HG02798 (cell line): ENCODE measurements around the gene SEMA4C.
"Not testable (repeated sequence)": the region's sequence is repeated elsewhere in the genome, so short reads cannot be mapped to it uniquely, and the experiment has no call there.

Source experiments
- ATAC-seq: cut with Tn5 transposase; IDR thresholded peaks from one replicate; pipeline ENCODE4 v1.9.1; 2021; ENCODE audit warnings: mild to moderate bottlenecking; ENCODE audit not compliant: unreplicated experiment, poor library complexity

The SEMA4C gene

DNA sequence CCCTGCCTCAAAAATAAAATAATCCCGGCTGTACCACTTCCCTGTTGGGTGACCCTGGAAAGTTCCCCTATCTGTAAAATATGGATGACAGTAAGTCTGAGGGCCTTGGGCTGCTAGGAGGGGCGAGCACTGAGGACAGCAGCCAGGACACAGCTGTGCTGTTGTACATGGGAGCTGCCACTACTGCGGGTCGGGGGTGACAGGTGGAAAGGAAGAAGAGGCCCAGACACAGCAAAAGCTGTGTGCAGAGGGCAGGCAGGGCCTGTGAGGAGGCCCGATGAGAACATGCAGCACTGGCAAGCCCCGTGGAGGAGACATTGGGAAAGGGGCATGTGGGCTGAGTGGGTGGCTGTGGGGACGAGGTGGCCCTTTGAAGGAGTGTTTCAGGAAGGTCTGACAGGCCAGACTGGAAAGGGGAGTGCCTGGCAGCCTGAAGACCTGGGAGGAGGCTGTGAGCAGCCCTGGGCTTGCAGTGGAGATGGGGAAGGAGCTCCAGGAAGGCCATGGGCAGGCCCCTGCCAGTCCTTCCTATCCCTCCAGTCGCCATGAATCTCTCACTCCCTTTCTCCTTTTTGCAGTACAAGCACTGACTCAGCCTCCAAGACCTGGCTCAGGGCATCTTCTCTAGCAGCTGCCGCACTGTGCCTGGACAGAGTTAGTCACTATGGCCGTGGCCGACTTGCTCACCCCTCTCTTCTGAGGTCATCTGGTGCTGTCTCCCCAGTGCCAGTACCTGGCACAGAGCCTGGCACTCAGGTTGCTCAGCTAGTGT, 28.9 kb upstream of the SEMA4C start:
- no peak for ATAC-seq

DNA sequence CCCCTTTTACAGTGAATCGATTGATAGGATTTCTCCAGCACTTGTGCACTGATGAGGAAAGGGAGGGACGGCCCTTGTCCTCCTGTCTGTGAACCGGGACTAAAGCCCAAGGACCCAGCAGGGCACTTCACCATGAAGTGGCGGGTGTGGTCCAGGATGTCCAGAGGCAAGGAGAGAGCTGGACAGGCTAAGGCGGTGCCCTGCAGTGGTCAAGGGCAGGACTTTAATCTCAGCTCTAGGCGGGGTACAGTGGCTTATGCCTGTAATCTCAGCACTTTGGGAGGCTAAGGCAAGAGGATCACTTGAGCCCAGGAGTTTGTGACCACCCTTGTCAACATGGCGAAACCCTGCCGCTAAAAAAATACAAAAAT, 28.2 kb upstream of the SEMA4C start:
- no peak for ATAC-seq

DNA sequence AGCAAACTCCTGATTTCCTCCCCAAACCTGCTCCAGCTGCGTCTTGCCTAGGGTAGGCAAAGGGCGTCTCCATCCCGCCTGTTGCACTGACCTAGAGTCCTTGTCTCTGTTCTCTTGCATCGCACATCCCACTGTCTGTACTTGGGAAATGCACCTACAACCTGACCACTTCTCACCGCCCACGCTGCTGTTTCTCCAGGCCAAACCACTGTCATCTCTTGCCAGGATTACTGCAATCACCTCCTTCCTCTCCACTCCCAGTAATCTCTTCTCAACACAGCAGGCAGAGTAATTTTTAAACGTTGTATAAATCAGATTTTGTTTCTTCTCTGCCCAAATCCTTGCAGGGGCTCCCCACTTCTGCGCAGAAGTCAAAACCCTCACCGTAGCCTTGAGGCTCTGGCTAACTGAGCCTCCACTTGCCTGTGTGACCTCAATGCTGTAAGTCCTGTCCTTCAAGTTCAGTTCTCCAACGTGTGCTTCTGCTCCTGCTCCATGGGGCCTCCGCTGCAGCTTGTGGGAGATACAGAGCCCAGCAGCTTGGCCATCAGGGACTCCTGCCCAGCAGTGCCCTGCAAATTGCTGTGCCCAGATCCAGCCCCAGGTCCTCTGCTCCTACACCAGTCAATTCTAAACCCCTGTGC, 27.7 kb upstream of the SEMA4C start:
- no peak for ATAC-seq

DNA sequence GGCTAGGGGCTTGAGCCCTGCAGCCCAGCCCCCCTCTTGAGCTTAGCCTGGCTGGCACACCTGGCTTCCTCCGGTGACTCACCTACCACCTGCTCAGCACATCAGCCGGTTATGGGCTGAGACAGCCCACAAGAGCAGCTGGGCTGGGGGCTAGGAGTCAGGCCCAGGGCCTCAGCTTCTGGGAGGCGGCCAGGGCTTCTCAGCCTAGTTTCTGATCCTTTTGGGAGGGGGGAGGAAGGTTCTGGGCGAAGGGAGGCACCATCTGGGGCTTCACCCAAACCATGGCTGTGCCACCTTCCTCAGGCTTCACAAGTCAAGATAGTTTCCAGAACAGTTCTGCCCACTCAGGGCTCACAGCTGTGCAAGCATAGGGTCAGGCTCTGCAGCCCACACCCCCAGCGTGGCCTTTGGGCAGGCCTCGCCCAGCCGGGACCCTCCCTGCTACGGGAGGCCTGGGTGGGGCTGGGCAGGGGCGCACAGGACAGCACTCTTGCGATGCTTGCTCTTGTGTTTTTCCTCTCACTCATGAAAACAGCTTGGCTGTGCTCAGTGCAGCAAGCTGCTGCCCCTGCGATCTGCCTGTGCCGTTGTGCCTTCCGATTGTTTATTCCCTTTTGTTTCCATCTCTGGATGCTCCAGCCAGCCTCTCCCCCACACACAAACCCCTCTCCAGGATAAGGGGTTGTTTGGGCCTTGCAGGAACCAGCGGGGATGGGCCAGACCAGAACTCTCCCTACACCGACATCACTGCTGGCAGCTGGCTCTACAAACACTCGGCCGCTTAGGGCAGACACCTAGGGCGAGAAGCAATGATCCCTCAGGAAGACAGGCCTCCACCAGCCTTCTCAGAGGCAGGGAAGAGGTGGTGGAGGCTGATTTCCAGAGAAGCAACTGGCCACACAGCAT, 26.1 kb upstream of the SEMA4C start:
- no peak for ATAC-seq

DNA sequence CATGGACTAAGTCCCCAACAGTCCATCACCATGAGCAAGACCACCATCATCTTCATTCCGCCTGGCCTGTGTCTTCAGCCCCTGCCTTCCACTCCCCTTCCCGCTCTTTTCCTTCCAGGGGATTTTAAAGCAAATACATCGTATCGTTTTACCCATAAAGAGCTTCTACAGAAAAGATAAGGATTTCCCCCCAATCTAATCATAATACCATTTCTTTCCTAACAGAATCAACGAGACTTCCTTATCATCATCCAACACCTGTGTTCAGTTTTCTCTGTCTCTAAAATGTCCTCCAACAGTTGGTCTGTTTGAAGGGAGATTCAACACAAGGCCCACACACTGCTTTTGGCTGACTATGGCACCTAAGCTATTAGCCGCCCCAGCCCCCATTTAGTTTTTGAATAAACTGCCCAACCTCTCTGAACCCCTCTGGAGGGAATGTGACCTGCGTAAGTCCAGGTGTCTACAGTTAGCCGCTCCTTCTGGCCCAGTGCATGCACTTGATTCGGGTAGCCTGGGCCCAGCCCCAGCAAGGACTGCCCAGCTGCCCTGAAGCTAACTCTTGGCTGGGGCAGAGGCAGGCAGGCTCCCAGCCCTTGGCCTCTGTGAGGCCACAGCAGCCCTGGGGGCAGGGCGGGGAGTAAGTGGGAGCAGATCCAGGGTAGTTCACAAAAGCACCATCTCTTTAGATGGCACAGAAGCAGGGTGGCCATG, 25.3 kb upstream of the SEMA4C start:
- ATAC-seq: no peak

DNA sequence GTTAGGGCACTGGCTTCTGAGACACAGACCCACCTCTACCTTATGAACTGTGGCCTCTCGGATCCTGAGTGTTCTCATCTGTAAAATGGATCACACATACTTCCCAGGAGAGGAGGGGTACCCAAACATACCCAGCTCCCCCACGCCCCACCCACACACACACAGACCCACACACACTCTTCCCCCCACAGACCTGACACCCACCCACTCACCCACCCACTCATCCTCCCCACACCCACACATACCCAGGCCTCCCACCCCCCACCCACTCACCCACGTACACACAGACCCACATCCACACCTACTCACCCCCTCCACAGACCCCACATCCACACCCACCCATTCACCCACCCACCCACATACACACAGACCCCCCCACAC, 24.3 kb upstream of the SEMA4C start:
- ATAC-seq: no peak

DNA sequence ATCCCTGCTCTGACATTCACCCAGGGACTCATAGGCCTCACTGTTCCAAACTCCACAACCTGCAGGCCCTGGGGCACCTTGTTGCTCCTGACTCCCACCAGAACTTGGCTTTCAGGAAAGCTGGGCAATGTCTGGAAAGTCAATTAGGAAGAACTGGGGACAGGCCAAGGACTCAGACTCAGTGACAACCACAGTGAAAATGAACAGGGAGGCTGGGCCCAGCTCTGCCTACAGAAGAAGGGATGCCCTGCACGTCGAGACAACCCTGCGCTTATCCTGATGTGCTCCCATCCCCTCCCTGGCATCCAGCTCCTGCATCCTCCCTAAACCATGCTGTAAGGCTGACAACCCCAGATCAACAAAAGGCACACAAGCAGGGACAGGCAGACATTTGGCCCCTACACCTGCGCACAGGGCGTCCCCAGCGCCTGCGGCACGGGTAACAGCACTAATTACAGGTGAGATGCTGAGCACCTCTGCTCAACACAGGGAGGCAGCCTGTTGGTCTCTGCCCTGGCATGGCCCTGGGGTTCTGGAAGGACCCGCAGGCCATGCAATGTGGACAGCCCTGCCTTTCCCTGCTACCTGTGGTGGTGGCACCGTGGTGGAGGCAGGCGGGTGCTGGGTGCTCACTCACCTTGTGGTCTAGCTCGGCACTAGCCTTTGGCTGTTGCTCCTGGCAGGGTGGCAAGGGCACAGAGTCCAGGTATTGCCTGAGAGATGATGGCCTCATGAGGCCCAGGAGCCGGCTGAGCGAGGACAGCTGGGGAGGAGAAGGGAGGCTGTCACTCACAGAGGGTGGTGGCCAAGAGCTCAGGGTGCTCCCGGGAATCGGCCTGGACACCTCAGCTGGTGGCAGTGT, 23.6 kb upstream of the SEMA4C start:
- no peak for ATAC-seq

DNA sequence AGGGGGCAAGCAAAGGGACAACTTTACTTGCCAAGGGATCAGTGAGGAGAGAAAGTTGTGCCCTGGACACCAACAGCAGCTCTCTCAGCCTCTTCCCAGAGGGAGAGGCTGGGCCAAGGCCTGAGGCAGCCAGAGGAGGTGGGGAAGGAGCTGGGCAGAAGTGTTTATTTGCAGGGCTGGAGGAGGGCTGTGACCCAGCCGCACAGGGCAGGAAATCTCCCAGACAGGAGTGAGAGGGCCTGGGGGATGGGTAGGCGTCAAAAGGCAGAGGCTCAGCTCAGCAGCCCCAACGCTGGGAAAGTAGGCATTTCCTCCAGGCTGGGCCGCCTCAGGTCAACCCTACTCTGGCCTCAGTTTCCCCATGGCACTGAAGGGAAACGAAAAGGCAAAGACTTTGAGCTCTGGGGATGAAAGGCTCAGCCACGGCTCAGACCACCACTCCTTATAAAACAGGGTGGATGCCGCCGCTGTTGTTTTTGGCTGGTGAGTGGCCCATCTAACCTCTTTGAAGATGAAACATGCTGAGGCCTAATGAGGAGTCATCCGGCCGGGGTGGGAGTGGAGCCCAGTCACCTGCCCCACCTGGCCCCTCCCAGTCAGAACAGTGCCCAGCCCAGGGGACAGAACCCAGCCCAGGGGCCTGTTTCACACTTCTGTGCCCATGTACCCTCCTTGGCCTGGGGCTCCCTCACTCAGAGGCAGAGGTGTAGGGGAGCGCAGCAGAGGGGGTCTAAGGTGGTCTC, 21.9 kb upstream of the SEMA4C start:
- no peak for ATAC-seq

DNA sequence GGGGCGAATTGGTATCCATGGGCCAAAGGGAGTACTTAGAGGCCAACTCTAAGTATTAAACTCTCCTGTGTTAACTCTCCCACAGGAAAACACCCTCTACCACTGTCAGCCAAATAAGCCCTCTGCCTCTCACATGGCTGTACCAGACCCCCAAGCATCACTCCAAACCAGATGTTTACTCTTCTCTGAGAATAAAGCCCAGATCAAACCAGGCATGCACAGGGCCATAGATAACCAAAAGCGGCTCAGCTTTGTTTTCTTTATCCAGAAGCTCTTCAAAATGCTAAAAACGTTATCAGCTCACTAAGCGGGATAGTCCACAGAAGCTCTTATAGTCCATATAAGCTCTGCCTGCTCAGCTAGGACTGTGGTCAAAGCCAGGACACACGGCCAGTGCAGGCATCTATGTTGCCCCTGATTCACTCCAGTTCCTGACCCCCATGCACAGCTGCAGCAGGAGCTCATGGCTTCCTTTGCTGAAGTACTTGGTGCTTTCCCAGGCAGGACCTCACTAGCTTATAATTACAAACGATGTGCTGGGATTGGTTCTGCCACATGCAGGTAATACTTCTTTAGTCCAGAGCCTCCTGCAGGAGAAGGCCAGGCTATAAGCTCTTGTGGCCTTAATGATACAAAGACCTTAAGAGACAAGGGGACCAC, 21.0 kb upstream of the SEMA4C start:
- ATAC-seq: no peak

DNA sequence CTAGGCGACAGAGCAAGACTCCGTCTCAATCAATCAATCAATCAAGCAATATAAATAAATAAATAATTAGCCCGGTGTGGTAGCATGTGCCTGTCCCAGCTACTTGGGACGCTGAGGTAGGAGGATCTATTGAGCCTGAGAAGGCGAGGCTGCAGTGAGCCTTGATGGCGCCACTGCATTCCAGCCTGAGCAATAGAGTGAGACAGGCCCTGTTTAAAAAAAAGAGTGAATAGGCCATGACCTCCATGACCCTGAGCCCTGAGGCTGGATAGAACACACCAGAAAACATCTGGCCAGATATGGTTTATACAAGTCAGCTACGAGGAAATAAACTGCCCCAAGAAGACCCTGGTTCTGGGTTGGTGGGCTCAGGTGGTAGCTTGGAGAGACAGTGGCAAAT, 20.4 kb upstream of the SEMA4C start:
- no peak for ATAC-seq

DNA sequence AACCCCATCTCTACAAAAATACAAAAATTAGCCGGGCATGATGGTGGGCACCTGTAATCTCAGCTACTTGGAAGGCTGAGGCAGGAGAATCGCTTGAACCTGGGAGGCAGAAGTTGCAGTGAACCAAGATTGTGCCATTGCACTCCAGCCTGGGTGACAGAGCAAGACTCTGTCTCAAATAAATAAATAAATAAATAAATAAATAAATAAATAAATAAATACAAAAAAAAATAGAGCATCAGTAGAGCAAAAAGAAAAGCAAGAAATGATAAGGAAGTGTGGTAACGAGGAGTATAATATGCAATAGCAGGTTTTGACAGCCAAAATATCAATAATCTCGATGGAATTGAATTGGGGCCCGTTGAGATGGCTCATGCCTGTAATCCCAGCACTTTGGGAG, 19.6 kb upstream of the SEMA4C start:
- not testable (repeated sequence) for ATAC-seq

DNA sequence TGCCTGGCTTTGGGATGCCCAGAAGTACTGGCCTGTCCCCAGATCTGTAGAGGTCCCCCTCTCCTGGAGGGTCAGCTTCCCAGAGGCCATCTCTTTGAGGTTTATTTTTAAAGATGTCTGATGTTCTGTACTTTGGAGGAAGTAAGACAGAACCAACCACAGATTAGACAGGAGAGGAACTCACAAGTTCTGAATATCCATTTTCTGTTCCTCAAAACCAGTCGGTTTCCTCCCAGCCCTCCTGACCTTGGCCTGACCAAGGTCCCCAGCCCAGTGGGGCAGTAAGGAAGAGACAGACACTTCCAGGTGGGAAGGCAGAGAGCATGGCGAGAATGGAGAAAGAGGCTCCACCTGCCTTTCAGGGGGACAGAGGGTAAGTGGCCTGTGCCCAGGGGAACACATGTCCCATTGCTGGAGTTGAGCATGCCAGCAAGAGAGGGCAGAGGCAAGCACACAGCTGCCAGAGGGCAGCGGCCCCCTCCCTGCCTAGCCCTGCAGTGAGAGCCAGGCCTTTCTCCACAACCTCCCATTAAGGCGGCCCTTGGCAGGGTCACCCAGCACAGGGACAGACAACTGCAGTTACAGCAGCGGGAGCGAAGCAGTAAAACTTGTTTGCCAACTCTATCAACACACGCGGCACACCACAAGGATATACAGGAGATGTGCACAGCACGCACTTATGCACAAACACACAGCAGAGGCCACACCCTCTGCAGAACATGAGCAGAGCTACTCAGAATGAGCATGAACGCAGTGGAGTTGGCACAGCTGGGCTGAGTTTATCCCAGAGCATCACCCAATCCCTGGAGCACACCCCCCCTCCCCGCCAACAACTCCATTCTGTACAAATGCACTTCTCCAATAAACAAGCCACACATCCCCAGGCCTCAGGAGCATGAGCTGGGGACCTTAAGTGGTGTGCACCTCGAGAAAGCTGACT, 18.5 kb upstream of the SEMA4C start:
- ATAC-seq: no peak

DNA sequence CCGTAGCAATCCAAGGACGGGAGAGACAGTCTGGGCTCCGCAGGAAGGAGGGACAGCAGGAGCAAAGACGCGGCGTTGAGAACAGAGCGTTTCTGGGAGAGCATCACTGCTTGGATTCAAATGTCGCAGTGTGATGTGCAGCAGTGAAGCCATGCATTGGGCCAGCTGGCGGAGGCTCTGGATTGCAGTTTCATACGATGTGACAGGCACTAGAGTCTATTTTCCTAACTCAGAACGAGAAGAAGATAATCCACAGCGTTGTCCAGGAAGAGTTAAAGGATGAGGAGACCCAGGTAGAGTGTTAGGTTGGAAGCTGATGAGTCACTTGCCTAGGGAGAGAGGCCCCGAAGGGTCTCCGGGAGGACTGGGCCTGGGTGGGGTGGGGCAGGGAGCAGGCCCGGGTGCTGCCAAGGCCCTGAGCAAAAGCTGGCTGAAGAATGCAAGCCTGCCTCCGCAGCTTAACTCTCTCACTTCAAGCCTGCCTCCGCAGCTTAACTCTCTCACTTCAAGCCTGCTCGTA, 17.7 kb upstream of the SEMA4C start:
- ATAC-seq: no peak

DNA sequence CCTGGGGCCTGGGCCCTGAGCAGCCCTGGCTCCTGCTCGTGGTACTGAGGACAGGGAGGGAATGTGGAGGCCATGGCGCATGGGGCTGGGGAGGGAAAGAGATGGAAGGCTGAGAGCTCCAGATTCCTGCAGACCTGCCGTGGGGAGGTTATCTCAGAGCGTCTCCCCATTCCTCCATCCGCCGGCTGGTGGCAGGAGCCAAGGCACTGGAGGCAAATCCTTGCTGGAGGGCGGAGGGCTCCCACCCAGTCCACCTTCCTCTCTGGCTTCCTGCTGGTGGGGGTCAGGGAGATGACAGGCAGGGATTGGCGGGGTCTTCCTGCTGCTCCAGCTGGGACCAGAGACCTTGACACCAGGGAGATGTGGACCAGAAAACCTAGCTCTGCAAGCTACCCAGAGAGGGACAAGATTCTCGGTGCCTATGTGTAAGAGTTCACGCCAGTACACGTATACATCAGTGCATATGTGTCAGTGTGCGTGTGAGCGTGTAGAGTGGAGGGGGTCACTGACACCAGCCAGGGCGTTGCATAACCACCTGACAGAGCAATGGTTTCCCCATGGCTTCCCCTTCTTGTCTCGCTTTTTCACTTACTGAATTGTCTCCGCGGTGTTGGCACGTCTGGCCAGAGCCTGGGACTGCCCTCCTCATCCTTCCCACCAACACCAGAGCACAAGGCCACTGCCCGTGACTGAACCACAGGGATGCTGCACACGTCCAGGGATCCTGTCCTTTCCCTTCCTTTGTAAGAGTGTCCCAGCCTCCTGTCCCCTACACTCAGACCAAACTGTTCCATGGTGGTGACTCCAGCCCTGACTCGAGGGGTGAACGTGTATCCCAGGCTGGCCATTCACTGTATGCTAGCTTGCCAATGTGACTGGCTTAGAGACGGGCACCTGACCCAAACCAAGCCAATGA, 15.8 kb upstream of the SEMA4C start:
- no peak for ATAC-seq

DNA sequence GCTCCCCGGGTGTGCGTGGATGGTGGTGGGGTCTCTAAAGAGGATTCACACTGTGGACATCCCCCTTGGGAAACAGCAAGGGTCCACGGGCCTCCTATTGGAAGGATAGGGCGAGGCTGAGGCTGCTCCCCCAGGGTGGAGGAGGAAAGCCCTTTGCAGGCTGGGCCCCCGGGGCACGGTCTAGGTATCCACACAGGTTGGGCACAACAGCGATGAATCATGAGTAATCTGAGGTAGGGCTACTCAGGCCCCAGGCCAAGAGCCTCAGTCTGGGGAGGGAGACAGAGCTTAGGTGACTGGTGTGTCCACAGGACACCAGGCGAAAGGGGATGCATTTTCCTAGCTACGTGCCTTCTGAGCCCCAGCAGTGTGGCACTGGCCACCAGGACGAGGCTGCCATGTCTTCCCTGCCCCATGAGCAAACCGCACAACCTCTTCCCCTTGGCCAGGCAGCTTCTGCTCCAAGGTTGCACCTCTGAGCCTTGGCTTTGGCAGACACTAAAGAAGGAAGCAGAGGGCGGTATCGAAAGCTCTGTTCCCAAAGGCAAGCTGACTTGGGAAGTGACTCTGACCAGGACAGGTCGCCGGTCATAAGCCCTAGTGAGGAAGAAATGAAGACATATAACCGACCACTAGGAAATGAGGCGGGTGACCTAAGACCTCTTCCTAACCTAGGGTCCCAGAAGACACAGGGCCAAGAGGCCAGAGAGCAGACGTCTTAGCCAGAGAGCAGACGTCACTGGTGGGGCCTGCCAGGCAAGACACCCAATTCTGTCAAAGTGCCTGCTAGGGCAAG, 14.6 kb upstream of the SEMA4C start:
- ATAC-seq: no peak
